PC-3 (cell line): ENCODE results near the gene MACROD2.

ENCODE experiments used
- EZH2 ChIP-seq: fragments of 300-600 bp; sonication (generic); IDR thresholded peaks from one replicate; pipeline ENCODE4 v1.6.1; 2017; ENCODE audit warnings: antibody characterized with exemption, mild to moderate bottlenecking, low read length; ENCODE audit not compliant: unreplicated experiment
- TF ChIP-seq, protein P1 (sequence below): fragments of 300-600 bp; sonication (generic); conservative IDR thresholded peaks from 2 replicates; pipeline ENCODE4 v1.5.1; 2017; ENCODE audit warnings: antibody characterized with exemption, low read depth, mild to moderate bottlenecking, low read length

DNA sequence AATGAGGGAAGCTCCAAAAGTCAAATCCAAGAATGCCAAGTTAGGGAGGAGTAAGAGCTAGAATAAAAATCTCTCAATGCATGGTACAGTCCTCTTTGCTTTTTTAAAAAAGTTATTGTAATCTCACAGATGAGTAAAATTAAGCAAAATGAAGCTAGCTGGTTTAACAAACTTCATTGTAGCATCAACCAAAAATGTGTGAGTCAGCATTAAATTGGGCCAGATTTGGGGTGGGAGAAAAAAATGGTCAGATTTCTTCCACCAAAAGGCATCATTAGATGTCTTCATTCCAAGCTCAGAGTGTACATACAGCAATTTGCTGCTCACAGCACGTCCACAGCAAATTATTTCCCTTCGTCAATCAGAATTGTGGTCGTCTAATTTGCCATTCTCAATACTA is 783.6 kb downstream of the MACROD2 start:
- TF ChIP-seq, protein P1, sequence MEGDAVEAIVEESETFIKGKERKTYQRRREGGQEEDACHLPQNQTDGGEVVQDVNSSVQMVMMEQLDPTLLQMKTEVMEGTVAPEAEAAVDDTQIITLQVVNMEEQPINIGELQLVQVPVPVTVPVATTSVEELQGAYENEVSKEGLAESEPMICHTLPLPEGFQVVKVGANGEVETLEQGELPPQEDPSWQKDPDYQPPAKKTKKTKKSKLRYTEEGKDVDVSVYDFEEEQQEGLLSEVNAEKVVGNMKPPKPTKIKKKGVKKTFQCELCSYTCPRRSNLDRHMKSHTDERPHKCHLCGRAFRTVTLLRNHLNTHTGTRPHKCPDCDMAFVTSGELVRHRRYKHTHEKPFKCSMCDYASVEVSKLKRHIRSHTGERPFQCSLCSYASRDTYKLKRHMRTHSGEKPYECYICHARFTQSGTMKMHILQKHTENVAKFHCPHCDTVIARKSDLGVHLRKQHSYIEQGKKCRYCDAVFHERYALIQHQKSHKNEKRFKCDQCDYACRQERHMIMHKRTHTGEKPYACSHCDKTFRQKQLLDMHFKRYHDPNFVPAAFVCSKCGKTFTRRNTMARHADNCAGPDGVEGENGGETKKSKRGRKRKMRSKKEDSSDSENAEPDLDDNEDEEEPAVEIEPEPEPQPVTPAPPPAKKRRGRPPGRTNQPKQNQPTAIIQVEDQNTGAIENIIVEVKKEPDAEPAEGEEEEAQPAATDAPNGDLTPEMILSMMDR: no peak
- TF ChIP-seq EZH2: no peak
